HG03280 (cell line): Measurements from ENCODE around the gene PAOX.
"Not testable (repeated sequence)": the region's sequence is repeated elsewhere in the genome, so short reads cannot be mapped to it uniquely, and the experiment has no call there.

Experiments used
- ATAC-seq: cut with Tn5 transposase; IDR thresholded peaks from one replicate; pipeline ENCODE4 v1.9.1; 2021; ENCODE audit warnings: mild to moderate bottlenecking, moderate library complexity; ENCODE audit not compliant: unreplicated experiment

PAOX gene

DNA sequence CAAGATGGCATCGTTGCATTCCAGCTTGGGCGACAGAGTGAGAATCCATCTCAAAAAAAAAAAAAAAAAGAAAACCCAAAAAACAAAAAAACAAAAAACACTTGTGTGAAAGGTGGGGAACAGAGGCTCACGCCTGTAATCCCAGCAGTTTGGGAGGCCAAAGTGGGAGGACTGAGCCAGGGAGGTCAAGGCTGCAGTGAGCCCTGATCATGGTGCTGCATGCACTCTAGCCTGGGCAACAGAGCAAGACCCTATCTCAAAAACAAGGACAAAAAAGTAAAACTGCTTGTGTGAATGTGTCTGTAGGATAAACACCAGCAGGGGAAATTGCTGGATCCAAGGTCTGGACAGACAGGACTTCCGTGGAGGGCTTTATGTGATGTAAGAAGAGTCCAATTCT lies 4.5 kb downstream of the PAOX start:
- no peak for ATAC-seq

DNA sequence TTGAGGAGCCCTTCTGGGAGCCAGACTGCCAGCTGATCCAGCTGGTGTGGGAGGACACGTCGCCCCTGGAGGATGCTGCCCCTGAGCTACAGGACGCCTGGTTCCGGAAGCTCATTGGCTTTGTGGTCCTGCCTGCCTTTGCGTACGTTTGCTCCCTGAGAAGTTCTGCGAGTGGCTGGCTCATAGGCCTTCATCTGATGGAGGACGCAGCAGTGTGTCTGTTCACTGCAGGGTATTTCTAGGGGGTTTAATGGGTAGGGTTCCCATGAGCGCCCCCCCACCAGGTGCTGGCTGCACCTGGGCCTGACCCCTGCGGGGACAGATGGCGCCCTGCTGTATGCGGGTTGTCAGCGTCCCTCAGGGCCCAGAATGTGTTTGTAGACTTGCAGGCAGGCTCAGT lies 5.0 kb downstream of the PAOX start:
- no peak for ATAC-seq

DNA sequence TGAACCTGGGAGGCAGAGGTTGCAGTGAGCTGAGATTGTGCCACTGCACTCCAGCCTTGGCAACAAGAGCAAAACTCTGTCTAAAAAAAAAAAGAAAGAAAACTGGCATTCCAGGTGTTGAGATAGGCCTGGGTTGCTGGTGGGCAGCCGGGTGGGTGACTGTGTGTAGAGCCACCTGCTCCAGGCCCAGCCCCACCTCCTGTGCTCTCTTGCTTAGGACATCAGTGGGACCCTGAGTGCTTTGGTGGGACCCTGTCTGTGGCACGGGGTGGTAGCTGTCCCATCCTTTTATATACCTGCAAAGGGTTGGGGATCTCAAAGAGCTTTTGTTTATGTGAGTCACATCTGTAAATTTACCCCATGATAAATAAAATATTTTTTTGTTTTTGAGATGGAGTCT lies 6.2 kb downstream of the PAOX start:
- no peak for ATAC-seq

GRCh38 chr10:133386951-133387350 lies 7.9 kb downstream of the PAOX start:
- ATAC-seq, result not testable (repeated sequence)

- no peak for ATAC-seq
These were observed 9.3 kb downstream of the PAOX start for GRCh38 chr10:133388236-133388972.

DNA sequence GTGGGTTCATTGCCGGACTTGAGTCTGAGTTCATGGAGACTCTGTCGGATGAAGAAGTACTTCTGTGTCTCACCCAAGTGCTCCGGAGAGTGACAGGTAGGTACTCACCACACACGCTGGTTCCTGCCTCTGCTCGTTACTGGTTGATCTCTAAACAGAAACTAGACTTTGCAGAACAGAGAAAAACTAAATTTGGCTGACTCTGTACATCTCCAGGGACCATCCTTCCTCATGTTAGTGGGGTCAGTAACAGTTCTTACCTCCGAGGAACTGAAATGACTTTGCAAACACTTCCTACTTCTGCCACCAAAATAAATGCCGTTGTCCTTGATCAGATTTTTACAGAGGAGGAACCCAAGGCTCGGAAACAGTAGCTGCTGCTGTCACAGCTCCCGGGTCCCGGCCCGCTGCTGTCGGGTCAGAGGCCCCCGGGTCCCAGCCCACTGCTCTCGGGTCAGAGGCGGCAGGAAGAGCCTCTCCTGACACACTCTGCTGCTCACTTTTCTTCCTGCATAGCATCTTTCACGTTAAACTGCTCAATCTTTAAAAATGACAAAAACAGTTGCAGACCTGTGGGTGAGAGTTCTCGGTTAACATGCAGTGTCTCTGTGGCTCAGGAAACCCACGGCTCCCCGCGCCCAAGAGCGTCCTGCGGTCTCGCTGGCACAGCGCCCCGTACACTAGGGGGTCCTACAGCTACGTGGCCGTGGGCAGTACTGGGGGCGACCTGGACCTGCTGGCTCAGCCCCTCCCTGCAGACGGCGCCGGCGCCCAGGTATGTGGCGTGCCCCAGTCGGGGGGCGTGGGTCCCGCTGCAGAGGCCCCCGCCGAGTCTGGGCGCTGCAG lies 10.1 kb downstream of the PAOX start:
- peak; percentile 83 for ATAC-seq

GRCh38 chr10:133390597-133391248 lies 11.7 kb downstream of the PAOX start:
- ATAC-seq, result no peak

DNA sequence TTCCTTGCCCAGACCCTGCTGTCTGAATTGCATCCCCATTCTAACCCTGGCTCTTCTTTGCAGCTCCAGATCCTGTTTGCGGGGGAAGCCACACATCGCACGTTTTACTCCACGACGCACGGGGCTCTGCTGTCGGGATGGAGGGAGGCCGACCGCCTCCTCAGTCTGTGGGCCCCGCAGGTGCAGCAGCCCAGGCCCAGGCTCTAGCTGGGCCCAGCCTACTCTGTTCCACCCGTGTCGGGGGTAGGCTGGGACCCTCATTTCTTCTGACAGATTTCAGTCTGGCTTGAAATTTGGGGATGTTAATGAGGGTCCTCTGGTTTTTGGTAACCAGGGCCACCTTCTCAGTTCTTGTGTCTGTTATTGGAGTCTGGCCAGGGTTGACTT lies 12.2 kb downstream of the PAOX start:
- ATAC-seq, result no peak

GRCh38 chr10:133391761-133392518 lies 12.9 kb downstream of the PAOX start:
- no peak for ATAC-seq

- ATAC-seq, result no peak
These were observed 14.5 kb downstream of the PAOX start for GRCh38 chr10:133393401-133394063.

DNA sequence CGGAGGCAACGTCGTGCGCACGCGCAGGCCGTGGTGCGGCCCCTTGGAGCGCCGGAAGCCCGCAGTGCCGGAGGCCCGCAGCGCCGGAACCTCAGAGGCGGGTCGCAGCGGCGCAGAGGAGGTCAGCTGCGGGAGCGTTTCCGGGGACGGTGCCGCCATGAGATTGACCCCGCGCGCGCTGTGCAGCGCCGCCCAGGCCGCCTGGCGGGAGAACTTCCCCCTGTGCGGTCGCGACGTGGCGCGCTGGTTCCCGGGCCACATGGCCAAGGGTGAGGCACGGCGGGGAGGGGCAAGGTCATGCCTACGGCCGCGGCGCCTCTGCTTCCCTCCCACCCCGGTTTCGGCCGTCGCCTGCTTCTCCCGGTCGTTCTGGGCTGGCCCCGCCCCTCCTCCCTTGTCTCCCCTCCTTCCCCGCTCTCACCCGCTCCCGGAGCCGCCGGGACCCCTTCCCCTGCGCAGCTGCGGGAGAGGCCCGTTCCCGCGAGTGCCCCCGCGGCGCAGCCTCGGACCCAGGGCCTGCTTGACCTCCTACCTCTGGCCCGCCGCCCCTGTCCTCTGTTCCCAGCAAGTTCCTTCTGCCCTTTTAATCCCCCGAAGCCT lies 15.1 kb downstream of the PAOX start, which contains the start of gene MTG1:
TSS of gene MTG1 (plus strand) at position 94 of the 600 bp plus-strand sequence. CDS start at position 158, 64 bp downstream.
- ATAC-seq, result peak; percentile 71

GRCh38 chr10:133394801-133395221 lies 15.7 kb downstream of the PAOX start:
- ATAC-seq, result peak; percentile 1

DNA sequence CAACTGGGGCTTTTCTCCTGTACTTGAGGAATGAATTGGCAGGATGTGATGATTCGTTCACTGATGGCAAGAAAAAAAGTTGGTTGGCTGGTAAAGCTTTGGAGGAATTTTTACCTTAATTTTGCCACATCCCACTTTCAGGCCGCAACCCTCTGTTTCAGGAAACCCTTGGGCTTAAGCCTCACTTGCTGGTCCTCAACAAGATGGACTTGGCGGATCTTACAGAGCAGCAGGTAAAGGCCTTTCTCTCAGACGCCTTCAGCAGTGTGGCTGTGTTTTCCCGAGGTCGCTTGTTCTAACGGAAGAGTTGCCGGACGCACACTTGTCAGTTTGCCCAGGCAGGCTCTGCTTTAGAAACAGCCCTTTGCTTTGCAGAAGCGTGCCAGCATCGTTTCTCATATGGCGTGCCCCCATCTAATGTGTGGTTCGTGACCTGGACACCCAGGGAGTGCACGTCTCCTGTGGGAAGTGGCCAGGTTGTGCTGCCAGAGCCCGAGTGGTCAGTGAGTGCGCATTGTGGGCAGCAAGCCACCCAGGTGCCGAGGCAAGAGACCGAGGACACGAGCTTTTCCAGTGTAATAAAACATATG lies 17.1 kb downstream of the PAOX start:
- ATAC-seq, result no peak

GRCh38 chr10:133397938-133398337 lies 18.9 kb downstream of the PAOX start:
- no peak for ATAC-seq

GRCh38 chr10:133399123-133399601 lies 20.1 kb downstream of the PAOX start:
- no peak for ATAC-seq

DNA sequence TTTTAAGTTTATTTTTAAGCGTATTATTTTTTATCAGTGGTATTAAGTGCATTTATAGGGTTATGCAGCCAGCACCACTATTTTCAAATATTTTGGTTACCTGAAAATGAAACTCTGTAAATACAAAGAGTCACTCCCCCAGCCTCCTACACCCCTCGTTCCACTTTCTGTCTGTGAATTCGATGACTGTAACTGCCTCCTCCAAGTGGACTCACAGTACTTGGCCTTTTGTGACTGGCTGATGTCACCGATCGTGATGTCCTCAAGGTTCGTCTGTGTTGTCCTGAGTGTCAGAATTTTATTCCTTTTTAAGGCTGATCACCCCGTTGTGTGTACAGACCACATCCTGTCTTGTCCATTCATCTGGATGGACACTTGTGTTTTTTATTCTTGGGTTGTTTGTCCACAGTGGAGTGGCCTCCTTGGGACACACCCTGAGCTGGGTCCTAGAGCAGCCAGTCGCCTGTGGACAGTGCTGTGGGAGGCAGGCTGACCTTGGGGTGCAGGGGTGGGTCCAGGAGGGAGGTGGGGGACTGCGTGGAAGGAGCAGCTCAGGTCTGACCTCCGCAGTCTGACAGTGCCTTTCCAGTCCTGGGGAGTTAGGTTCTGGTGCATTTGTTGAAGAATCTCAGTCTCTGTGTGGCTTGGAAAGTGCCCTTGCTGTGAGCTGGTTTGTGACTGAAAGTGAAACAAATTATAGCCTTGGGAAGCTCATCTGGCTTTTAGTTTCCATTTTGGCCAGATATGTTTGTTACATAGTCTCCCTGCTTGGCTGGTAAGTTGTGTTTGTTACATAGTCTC lies 21.8 kb downstream of the PAOX start:
- ATAC-seq, result peak; percentile 71

DNA sequence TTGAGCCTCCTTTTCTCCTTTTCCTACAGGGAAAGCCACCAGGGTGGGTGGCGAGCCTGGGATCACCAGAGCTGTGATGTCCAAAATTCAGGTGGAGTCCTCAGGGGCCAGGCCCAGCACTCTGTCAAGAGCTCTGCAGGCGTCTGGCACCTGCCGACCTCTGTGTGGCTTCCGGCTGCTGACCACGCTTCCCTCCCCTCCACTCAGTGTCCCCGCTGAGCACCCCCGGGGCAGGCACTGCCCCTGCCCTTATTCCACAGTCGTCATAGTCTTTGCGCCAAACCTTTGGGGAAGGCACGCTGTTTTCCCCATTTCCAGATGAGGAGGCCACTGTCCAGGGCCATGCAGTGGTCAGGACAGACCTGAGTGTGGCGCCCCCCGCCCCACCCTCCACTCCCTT lies 22.4 kb downstream of the PAOX start:
- peak; percentile 4 for ATAC-seq

- ATAC-seq, result no peak
These were observed 23.1 kb downstream of the PAOX start for GRCh38 chr10:133401981-133402725.
